ENCODE results near the gene ZGLP1.

- TF ChIP-seq TAF1 (IDR thresholded peaks at IDR 0.05; ENCODE audit: low read depth) = no peak
- no peak for TF ChIP-seq FOXM1 (IDR thresholded peaks at IDR 0.05; ENCODE audit: borderline replicate concordance, low read depth)
- no peak for TF ChIP-seq CREB1 (IDR thresholded peaks at IDR 0.05; ENCODE audit: low read depth)
- TF ChIP-seq EP300 (IDR thresholded peaks at IDR 0.05; ENCODE audit: borderline replicate concordance) = no peak
- no peak for TF ChIP-seq MAX (IDR thresholded peaks at IDR 0.05)
- no peak for TF ChIP-seq CEBPB (IDR thresholded peaks at IDR 0.05)
- TF ChIP-seq TEAD4 (IDR thresholded peaks at IDR 0.05) = no peak
- TF ChIP-seq RAD21 (IDR thresholded peaks at IDR 0.05; ENCODE audit: low read depth) = no peak
- TF ChIP-seq REST (IDR thresholded peaks at IDR 0.05; ENCODE audit: low read depth) = no peak
- TF ChIP-seq TCF12 (IDR thresholded peaks at IDR 0.05; ENCODE audit: low read depth) = no peak
- TF ChIP-seq EGR1 (IDR thresholded peaks at IDR 0.05) = no peak
- TF ChIP-seq USF1 (IDR thresholded peaks at IDR 0.05) = no peak
- TF ChIP-seq YY1 (IDR thresholded peaks at IDR 0.05; ENCODE audit: low read depth) = no peak
- no peak for TF ChIP-seq NFIC (IDR thresholded peaks at IDR 0.05)
Observed at GRCh38 chr19:10294368-10294697, 15.3 kb downstream of the ZGLP1 start.
